SK-N-MC (cell line): ENCODE data around the gene SRP72.

Experiments used
- DNase-seq: peaks from one replicate; pipeline ENCODE4 v3.0.0-alpha.2; 2011; ENCODE audit warnings: low read depth, low spot score
- H3K27ac ChIP-seq: fragments of 200-600 bp; sonication (generic); 2 replicates; pipeline ENCODE4 v1.5.1; 2016; ENCODE audit warnings: mixed run types
- H3K36me3 ChIP-seq: fragments of 200-600 bp; sonication (generic); 2 replicates; pipeline ENCODE4 v1.6.1; 2017; ENCODE audit warnings: antibody characterized with exemption, low read length, mixed read lengths; ENCODE audit not compliant: insufficient read depth
- H3K4me3 ChIP-seq: fragments of 200-600 bp; sonication (generic); 2 replicates; pipeline ENCODE4 v1.5.1; 2016
- H3K9ac ChIP-seq: fragments of 200-600 bp; sonication (generic); 2 replicates; pipeline ENCODE4 v1.8.0; 2017; ENCODE audit warnings: mixed run types, mixed read lengths; ENCODE audit not compliant: insufficient read length
- H3K9me3 ChIP-seq: fragments of 200-600 bp; sonication (generic); 2 replicates; pipeline ENCODE4 v1.6.1; 2017; ENCODE audit warnings: low read depth, mild to moderate bottlenecking, antibody characterized with exemption, low read length, moderate library complexity, mixed read lengths
- EZH2 ChIP-seq: fragments of 200-600 bp; sonication (generic); IDR thresholded peaks from one replicate; pipeline ENCODE4 v1.6.1; 2017; ENCODE audit warnings: antibody characterized with exemption
- FOXP2 ChIP-seq: optimal IDR thresholded peaks from 2 replicates; pipeline ENCODE3; 2011; ENCODE audit warnings: mild to moderate bottlenecking, moderate library complexity; ENCODE audit not compliant: insufficient read depth; ENCODE audit errors: extremely low read length, control extremely low read depth
- POLR2AphosphoS5 ChIP-seq: IDR thresholded peaks from 2 replicates; pipeline ENCODE4 v1.6.1; 2012; ENCODE audit warnings: mild to moderate bottlenecking, low read depth, low read length, borderline replicate concordance

SRP72 gene

GRCh38 chr4:56550642-56551041 is 83.2 kb downstream of the SRP72 start:
- peak overlapping the region; percentile 14 for H3K9ac ChIP-seq
- no peak overlapping the region for H3K27ac ChIP-seq
- DNase-seq: no peak
- TF ChIP-seq FOXP2: no peak
- TF ChIP-seq EZH2: no peak
- no peak for TF ChIP-seq POLR2AphosphoS5
- no peaks in the 10 kb centered on the region for H3K36me3 ChIP-seq
- no peak overlapping the region for H3K4me3 ChIP-seq
- no peaks in the 10 kb centered on the region for H3K9me3 ChIP-seq

- TF ChIP-seq POLR2AphosphoS5 (no peak), EZH2 (no peak), FOXP2 (no peak)
- H3K27ac ChIP-seq: no peak overlapping the region
- no peak overlapping the region for H3K9ac ChIP-seq
- no peak for DNase-seq
- no peaks in the 10 kb centered on the region for H3K36me3 ChIP-seq
- H3K9me3 ChIP-seq: no peaks in the 10 kb centered on the region
- no peak overlapping the region for H3K4me3 ChIP-seq
These were observed 84.1 kb downstream of the SRP72 start for GRCh38 chr4:56551516-56551915.

GRCh38 chr4:56552273-56552672 is 84.9 kb downstream of the SRP72 start:
- no peak for DNase-seq
- TF ChIP-seq POLR2AphosphoS5 (no peak), EZH2 (no peak), FOXP2 (no peak)
- Histone ChIP-seq H3K9me3 (no peaks in the 10 kb centered on the region), H3K27ac (no peak overlapping the region), H3K9ac (no peak overlapping the region), H3K36me3 (no peaks in the 10 kb centered on the region), H3K4me3 (no peak overlapping the region)
